Colonic mucosa (tissue), 4 donors: ENCODE measurements around the gene MYO7B. TPM values are rescaled to one million over a fixed set of nuclear protein-coding genes. Genes with fewer than 3 reads are reported as not detected.

Experiments
- DNase-seq: peaks from one replicate; pipeline ENCODE4 v3.0.0-alpha.2; 2020
- H3K27ac ChIP-seq: fragments of 200-600 bp; one replicate; pipeline ENCODE4 v1.8.0; 2021
- H3K27me3 ChIP-seq: fragments of 200-600 bp; one replicate; pipeline ENCODE4 v1.8.0; 2021
- H3K36me3 ChIP-seq: fragments of 200-600 bp; one replicate; pipeline ENCODE4 v1.8.0; 2021
- H3K4me1 ChIP-seq: fragments of 200-600 bp; one replicate; pipeline ENCODE4 v1.8.0; 2021; ENCODE audit warnings: mild to moderate bottlenecking
- H3K4me3 ChIP-seq: fragments of 200-600 bp; one replicate; pipeline ENCODE4 v1.8.0; 2021
- H3K9ac ChIP-seq, 2 donors: one replicate each; pipeline ENCODE4 v1.7.0; 2013; ENCODE audit warnings: control low read depth in 2 of 2, low read depth in 2 of 2, low read length in 2 of 2
- H3K9me3 ChIP-seq: fragments of 200-600 bp; one replicate; pipeline ENCODE4 v1.8.0; 2021
- intact Hi-C: fragments of 100-400 bp; cut with DNase I; formaldehyde crosslinking; loops from one replicate; pipeline ENCODE4 v1.14.1; 2022
- total RNA-seq, 2 donors: library from RNA; stranded (reverse); fragmentation: NEBNext Ultra II Directional in 1 of 2; extraction: Animal tissue kit (Norgen Biotek cat#: 25700) in 1 of 2; gene quantifications; one replicate each; pipeline ENCODE4 v1.2.1, GENCODE V29; 2021
- TF ChIP-seq, protein P1 (sequence below): fragments of 200-600 bp; IDR thresholded peaks from one replicate; pipeline ENCODE4 v1.8.0; 2022; ENCODE audit warnings: antibody characterized with exemption, mild to moderate bottlenecking
- donor health status: healthy.
- donor health status: DM: no; HTN: no; CAD: no.
- donor health status: DM: no; HTN: no; CAD: no.

MYO7B gene
- total RNA-seq, 2 donors from 2014 or later: 159 to 218 TPM

DNA sequence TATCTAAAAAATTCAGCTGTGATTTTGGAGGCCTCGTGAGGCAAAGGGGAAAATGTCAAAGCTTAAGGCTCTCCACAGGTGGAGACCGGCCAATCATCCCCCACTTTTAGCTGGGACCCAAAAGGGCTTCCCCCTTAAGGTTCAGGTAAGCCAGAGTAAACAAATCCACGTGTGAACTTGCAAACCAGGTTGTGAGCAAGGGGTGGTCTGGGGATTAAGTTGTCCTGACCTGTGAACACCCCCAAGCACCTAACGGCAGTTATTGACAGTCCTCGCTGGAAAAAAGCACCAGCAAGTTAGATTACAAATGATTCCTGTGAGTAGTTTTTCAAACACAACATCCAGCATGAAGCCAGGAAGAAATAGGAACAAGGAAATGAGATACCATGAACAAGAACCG lies 42.9 kb downstream of the MYO7B start:
- Histone ChIP-seq H3K27ac (no peak overlapping the region), H3K4me1 (no peaks in the 10 kb centered on the region), H3K36me3 (peaks cover 4% of the 10 kb centered on the region), H3K4me3 (no peak overlapping the region), H3K27me3 (no peaks in the 10 kb centered on the region), H3K9me3 (no peaks in the 10 kb centered on the region), H3K9ac (no peak overlapping the region)
- intact Hi-C loops: no loop called here
- DNase-seq: peak; percentile 5
- TF ChIP-seq, protein P1, sequence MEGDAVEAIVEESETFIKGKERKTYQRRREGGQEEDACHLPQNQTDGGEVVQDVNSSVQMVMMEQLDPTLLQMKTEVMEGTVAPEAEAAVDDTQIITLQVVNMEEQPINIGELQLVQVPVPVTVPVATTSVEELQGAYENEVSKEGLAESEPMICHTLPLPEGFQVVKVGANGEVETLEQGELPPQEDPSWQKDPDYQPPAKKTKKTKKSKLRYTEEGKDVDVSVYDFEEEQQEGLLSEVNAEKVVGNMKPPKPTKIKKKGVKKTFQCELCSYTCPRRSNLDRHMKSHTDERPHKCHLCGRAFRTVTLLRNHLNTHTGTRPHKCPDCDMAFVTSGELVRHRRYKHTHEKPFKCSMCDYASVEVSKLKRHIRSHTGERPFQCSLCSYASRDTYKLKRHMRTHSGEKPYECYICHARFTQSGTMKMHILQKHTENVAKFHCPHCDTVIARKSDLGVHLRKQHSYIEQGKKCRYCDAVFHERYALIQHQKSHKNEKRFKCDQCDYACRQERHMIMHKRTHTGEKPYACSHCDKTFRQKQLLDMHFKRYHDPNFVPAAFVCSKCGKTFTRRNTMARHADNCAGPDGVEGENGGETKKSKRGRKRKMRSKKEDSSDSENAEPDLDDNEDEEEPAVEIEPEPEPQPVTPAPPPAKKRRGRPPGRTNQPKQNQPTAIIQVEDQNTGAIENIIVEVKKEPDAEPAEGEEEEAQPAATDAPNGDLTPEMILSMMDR: no peak

DNA sequence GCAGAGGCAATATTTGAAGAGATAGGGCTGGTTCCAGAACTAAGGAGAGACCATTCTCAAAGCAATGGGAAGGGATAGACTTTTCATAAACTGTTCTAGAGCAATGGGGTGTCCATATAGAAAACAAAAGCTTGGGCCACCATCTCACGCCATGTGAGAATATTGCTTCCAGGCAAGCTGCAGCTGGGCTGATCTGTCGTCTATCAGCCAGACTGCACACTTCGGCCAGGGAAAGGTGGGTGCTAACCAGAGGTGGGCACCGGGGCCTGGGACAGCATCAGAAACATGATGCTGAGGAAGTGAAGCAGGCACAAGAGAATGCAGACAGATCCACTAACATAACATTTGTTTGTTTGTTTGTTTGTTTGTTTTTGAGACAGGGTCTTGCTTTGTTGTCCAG lies 43.7 kb downstream of the MYO7B start:
- H3K36me3 ChIP-seq: peaks cover 4% of the 10 kb centered on the region
- H3K4me1 ChIP-seq: no peaks in the 10 kb centered on the region
- no peaks in the 10 kb centered on the region for H3K9me3 ChIP-seq
- H3K27me3 ChIP-seq: no peaks in the 10 kb centered on the region
- H3K4me3 ChIP-seq: no peak overlapping the region
- DNase-seq: peak; percentile 5
- TF ChIP-seq, protein P1: no peak
- intact Hi-C loops: no loop called here
- no peak overlapping the region for H3K9ac ChIP-seq
- H3K27ac ChIP-seq: no peak overlapping the region

DNA sequence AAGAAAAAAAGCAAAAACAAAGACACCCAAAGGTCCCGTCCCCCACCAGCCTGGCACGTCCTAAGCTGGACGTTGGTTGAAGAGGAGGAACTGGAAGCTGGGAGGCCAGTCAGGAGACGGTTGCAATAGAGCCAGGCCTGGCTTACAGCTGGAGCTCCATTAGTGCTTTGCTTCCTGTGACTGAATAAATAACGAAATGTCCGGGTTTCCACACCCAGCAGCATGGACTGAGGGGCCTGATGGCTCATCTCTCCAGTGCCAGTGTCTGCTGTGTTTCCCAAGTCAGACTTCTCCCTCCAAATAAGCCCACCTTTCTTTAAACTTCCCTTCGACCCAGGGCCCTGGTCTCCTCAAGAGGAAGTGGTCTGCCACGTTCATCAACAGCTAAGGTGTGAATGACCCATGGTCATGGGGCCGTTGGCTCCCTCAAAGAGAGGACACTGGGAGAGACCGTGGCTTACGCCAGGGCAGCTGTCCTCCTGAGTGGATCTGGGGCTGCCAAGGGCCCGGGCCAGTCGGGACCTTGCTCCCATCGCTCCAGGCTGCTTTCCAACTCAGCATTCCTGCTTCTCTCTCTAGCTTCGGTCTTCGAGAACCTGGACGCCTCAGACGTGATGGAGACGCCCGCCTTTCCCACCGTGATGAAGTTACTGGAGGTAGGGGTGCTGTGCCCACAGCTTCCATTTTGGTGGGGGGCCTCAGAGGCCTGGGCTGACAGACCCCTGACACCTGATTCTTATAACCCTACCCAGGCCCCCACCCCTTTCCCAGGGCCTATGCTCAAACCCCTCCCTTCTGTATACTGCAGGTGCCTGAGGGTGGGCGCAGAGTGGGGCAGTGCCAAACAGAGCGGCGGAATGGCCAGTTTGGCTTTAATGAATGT lies 44.9 kb downstream of the MYO7B start:
- no peak overlapping the region for H3K9ac ChIP-seq
- DNase-seq: no peak
- H3K9me3 ChIP-seq: no peaks in the 10 kb centered on the region
- no peak overlapping the region for H3K27ac ChIP-seq
- no peaks in the 10 kb centered on the region for H3K36me3 ChIP-seq
- no peak overlapping the region for H3K4me3 ChIP-seq
- H3K4me1 ChIP-seq: no peaks in the 10 kb centered on the region
- no peaks in the 10 kb centered on the region for H3K27me3 ChIP-seq
- intact Hi-C loops: no loop called here
- TF ChIP-seq, protein P1: no peak

DNA sequence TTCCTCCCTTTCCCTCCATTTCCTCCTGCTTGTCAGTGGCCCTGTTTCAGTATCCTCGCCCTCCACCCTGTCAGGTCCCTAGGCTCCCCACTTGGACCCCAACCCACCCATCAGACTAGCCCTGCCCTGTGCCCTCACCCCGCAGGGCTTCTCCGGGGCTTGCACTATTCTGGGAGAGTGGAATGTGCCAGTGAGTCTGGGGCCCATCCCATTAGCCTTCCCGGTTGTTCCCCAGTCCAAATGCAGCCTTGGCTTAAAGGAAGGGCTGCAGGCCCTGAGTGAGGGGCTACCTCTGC lies 45.5 kb downstream of the MYO7B start:
- Histone ChIP-seq H3K4me3 (no peak overlapping the region), H3K27me3 (no peaks in the 10 kb centered on the region), H3K27ac (no peak overlapping the region), H3K4me1 (no peaks in the 10 kb centered on the region), H3K9me3 (no peaks in the 10 kb centered on the region), H3K36me3 (no peaks in the 10 kb centered on the region), H3K9ac (no peak overlapping the region)
- DNase-seq: no peak
- intact Hi-C loops: no loop called here
- TF ChIP-seq, protein P1: no peak

DNA sequence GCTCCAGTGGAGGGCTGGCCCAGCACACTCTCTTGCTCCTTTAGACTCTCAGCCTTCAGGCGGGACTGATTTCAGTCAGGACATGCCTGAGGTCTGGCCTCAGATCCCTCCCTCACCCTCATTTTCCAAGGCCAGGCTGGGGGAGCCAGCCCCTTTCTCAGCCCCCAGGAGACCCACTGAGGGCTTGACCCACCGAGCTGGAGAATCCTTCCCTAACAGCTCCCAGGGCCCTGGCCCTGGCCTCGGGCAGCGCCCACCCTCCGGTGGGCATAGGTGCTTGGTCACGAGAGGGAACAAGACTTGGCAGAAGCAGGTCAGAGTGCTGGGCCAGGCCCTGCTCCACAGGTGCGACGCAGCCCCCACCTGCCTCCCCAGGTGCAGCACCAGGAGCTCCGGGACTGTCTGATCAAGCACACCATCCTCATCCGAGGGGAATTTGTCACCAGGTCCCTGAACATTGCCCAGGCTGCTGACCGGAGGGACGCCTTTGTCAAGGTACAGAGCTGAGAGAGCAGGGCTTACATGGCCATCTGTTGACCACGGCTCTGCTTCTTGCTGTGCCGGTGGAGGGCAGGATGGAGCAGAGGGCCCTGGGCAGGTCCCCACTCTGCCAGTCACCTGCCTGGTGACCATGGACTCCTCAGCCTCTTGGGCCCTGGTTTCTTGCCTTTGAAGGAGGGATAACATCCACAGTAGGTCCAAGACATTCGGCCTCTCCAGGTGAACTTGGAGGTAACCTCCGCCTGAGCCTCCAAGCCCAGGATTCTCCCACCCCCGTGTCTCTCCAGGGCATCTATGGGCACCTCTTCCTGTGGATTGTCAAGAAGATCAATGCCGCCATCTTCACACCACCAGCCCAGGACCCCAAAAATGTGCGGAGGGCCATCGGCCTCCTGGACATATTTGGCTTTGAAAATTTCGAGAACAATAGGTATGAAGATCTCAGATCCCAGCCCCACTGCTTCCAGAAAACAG lies 46.3 kb downstream of the MYO7B start:
- Histone ChIP-seq H3K4me3 (no peak overlapping the region), H3K27me3 (no peaks in the 10 kb centered on the region), H3K4me1 (no peaks in the 10 kb centered on the region), H3K27ac (no peak overlapping the region), H3K9me3 (no peaks in the 10 kb centered on the region), H3K9ac (no peak overlapping the region), H3K36me3 (no peaks in the 10 kb centered on the region)
- no peak for DNase-seq
- TF ChIP-seq, protein P1: no peak
- intact Hi-C loops: no loop called here
